GM23338 (cell line): ENCODE measurements around the gene BUB1. TPM values are rescaled to one million over a fixed set of nuclear protein-coding genes. Genes with fewer than 3 reads are reported as not detected.

Experiments
- ATAC-seq: fragments of 200-7000 bp; cut with Tn5 transposase; 3 replicates; pipeline ENCODE4 v1.9.1; 2020
- DNase-seq: peaks from one replicate; pipeline ENCODE4 v3.0.0-alpha.2; 2015; ENCODE audit warnings: low spot score
- H2AFZ ChIP-seq: fragments of 200-600 bp; sonication (generic); 2 replicates; pipeline ENCODE4 v1.8.0; 2016; ENCODE audit warnings: antibody characterized with exemption, mild to moderate bottlenecking, moderate library complexity
- H3F3A ChIP-seq: fragments of 200-600 bp; sonication (generic); replicated peaks from 2 replicates; pipeline ENCODE4 v1.8.0; 2017; ENCODE audit warnings: antibody characterized with exemption, mixed run types, low read depth
- H3K27ac ChIP-seq: fragments of 200-600 bp; sonication (generic); 2 replicates; pipeline ENCODE4 v1.6.1; 2016; ENCODE audit warnings: low read depth
- H3K27me3 ChIP-seq: fragments of 200-600 bp; sonication (generic); 2 replicates; pipeline ENCODE4 v1.8.0; 2016; ENCODE audit warnings: mild to moderate bottlenecking, mixed run types, moderate library complexity; ENCODE audit not compliant: insufficient read depth
- H3K36me3 ChIP-seq: fragments of 200-600 bp; sonication (generic); 2 replicates; pipeline ENCODE4 v1.8.0; 2016; ENCODE audit warnings: mild to moderate bottlenecking; ENCODE audit not compliant: insufficient read depth
- H3K4me1 ChIP-seq: fragments of 200-600 bp; sonication (generic); 2 replicates; pipeline ENCODE4 v1.8.0; 2016; ENCODE audit warnings: mild to moderate bottlenecking, moderate library complexity; ENCODE audit not compliant: insufficient read depth
- H3K4me2 ChIP-seq: fragments of 200-600 bp; sonication (generic); 2 replicates; pipeline ENCODE4 v1.7.1; 2017; ENCODE audit warnings: mixed run types
- H3K4me3 ChIP-seq: fragments of 200-600 bp; sonication (generic); 2 replicates; pipeline ENCODE4 v1.6.1; 2016; ENCODE audit warnings: mixed run types
- H3K79me2 ChIP-seq: fragments of 200-600 bp; sonication (generic); replicated peaks from 2 replicates; pipeline ENCODE4 v1.8.0; 2017; ENCODE audit warnings: mild to moderate bottlenecking; ENCODE audit not compliant: insufficient read depth
- H3K9me2 ChIP-seq: fragments of 200-600 bp; sonication (generic); 2 replicates; pipeline ENCODE4 v1.8.0; 2017; ENCODE audit not compliant: insufficient read depth
- H4K20me1 ChIP-seq: fragments of 200-600 bp; sonication (generic); replicated peaks from 2 replicates; pipeline ENCODE4 v1.8.0; 2017; ENCODE audit warnings: mild to moderate bottlenecking; ENCODE audit not compliant: insufficient read depth
- H3K27ac Mint-ChIP-seq: 2 replicates; pipeline ENCODE4 v1.8.0; 2020; ENCODE audit warnings: inconsistent platforms, mild to moderate bottlenecking, moderate library complexity, mixed read lengths
- H3K27me3 Mint-ChIP-seq: 3 replicates; pipeline ENCODE4 v1.8.0; 2022; ENCODE audit warnings: low read depth, mild to moderate bottlenecking, moderate library complexity, mixed read lengths, inconsistent platforms; ENCODE audit not compliant: insufficient read depth, poor library complexity
- H3K36me3 Mint-ChIP-seq: 3 replicates; pipeline ENCODE4 v1.8.0; 2021; ENCODE audit warnings: low read depth, mild to moderate bottlenecking, inconsistent platforms, moderate library complexity, mixed read lengths
- H3K4me1 Mint-ChIP-seq: 3 replicates; pipeline ENCODE4 v1.8.0; 2020; ENCODE audit warnings: mild to moderate bottlenecking, inconsistent platforms, mixed read lengths
- H3K4me3 Mint-ChIP-seq: 3 replicates; pipeline ENCODE4 v1.8.0; 2021; ENCODE audit warnings: moderate library complexity, mild to moderate bottlenecking, inconsistent platforms, mixed read lengths
- H3K9me3 Mint-ChIP-seq: 3 replicates; pipeline ENCODE4 v1.8.0; 2020; ENCODE audit warnings: moderate library complexity, mild to moderate bottlenecking, inconsistent platforms, mixed read lengths
- EZH2 ChIP-seq: fragments of 200-600 bp; sonication (generic); IDR thresholded peaks from one replicate; pipeline ENCODE4 v1.8.0; 2017; ENCODE audit warnings: antibody characterized with exemption, mild to moderate bottlenecking, low read depth; ENCODE audit not compliant: unreplicated experiment
- EZH2phosphoT487 ChIP-seq: fragments of 200-600 bp; sonication (generic); IDR thresholded peaks from one replicate; pipeline ENCODE4 v1.8.1; 2018; ENCODE audit warnings: antibody characterized with exemption; ENCODE audit not compliant: unreplicated experiment
- JUNB ChIP-seq: IDR thresholded peaks from one replicate; pipeline ENCODE4 v1.6.1; 2016; ENCODE audit warnings: antibody characterized with exemption; ENCODE audit not compliant: unreplicated experiment
- NANOG ChIP-seq: IDR thresholded peaks from 2 replicates; pipeline ENCODE4 v1.6.1; 2016; ENCODE audit warnings: antibody characterized with exemption, borderline replicate concordance
- POLR2AphosphoS5 ChIP-seq: IDR thresholded peaks from 2 replicates; pipeline ENCODE4 v1.6.1; 2016; ENCODE audit warnings: antibody characterized with exemption, low read depth
- STAT1 ChIP-seq: IDR thresholded peaks from one replicate; pipeline ENCODE4 v1.6.1; 2016; ENCODE audit warnings: antibody characterized with exemption; ENCODE audit not compliant: unreplicated experiment
- ZNF114 ChIP-seq: fragments of 250-450 bp; sonication (Bioruptor Pico); IDR thresholded peaks from 2 replicates; pipeline ENCODE4 v1.5.0; 2020; ENCODE audit warnings: mild to moderate bottlenecking, moderate library complexity
- ZNF462 ChIP-seq: fragments of 250-450 bp; sonication (Bioruptor Pico); IDR thresholded peaks from 2 replicates; pipeline ENCODE4 v1.5.0; 2020; ENCODE audit warnings: mild to moderate bottlenecking, moderate library complexity
- polyA plus RNA-seq: library from polyadenylated mRNA; unstranded; fragments of >200 nt; fragmentation: Nextera tagmentation; extraction: Ambion mirVana; gene quantifications from 2 replicates; pipeline ENCODE4 v1.2.1, GENCODE V29; 2016
- total RNA-seq: library from RNA; depleted of rRNA; stranded (reverse); fragments of >200 nt; shearing (Covaris generic); gene quantifications from 2 replicates; pipeline ENCODE4 v1.2.3, GENCODE V29; 2014
- TF ChIP-seq, protein P1 (sequence below): IDR thresholded peaks from one replicate; pipeline ENCODE4 v1.6.1; 2018; ENCODE audit warnings: antibody characterized with exemption; ENCODE audit not compliant: unreplicated experiment
- TF ChIP-seq, protein P2 (sequence below), 2 experiments: fragments of 200-600 bp in 1 of 2; sonication (generic) in 1 of 2; conservative IDR thresholded peaks; 2 replicates each; pipeline versions ENCODE4 v1.5.1 to v1.6.1; 2016 to 2017; ENCODE audit warnings: antibody characterized with exemption in 2 of 2, low read depth in 2 of 2, mild to moderate bottlenecking in 2 of 2, moderate library complexity in 1 of 2

Gene BUB1
- total and polyA plus RNA-seq, 2 experiments from 2014 or later, result 59.4 to 184 TPM

DNA sequence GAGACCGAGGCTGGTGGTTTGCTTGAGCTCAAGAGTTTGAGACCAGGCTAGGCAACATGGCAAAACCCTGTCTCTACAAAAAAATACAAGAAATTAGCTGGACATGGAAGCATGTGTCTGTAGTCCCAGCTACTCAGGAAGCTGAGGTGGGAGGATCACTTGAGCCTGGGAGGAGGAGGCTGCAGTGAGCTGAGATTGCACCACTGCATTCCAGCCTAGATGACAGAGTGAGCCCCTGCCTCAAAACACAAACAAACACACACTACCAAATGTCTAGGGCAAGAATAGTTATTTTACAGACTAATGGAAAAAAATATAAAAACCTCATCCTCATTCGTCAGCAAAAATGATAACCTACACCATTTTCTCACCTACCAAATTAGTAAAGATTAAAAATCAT lies 15.3 kb downstream of the BUB1 start (continued):
- no peak for TF ChIP-seq ZNF462 (CRISPR knock-in tag)
- TF ChIP-seq, protein P1, sequence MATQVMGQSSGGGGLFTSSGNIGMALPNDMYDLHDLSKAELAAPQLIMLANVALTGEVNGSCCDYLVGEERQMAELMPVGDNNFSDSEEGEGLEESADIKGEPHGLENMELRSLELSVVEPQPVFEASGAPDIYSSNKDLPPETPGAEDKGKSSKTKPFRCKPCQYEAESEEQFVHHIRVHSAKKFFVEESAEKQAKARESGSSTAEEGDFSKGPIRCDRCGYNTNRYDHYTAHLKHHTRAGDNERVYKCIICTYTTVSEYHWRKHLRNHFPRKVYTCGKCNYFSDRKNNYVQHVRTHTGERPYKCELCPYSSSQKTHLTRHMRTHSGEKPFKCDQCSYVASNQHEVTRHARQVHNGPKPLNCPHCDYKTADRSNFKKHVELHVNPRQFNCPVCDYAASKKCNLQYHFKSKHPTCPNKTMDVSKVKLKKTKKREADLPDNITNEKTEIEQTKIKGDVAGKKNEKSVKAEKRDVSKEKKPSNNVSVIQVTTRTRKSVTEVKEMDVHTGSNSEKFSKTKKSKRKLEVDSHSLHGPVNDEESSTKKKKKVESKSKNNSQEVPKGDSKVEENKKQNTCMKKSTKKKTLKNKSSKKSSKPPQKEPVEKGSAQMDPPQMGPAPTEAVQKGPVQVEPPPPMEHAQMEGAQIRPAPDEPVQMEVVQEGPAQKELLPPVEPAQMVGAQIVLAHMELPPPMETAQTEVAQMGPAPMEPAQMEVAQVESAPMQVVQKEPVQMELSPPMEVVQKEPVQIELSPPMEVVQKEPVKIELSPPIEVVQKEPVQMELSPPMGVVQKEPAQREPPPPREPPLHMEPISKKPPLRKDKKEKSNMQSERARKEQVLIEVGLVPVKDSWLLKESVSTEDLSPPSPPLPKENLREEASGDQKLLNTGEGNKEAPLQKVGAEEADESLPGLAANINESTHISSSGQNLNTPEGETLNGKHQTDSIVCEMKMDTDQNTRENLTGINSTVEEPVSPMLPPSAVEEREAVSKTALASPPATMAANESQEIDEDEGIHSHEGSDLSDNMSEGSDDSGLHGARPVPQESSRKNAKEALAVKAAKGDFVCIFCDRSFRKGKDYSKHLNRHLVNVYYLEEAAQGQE, result no peak

GRCh38 chr2:110660558-110660957 lies 17.3 kb downstream of the BUB1 start:
- ATAC-seq, result no peak
- no peaks in the 10 kb centered on the region for H3K4me1 ChIP-seq
- H3K27me3 ChIP-seq, result no peaks in the 10 kb centered on the region
- TF ChIP-seq, protein P2, sequence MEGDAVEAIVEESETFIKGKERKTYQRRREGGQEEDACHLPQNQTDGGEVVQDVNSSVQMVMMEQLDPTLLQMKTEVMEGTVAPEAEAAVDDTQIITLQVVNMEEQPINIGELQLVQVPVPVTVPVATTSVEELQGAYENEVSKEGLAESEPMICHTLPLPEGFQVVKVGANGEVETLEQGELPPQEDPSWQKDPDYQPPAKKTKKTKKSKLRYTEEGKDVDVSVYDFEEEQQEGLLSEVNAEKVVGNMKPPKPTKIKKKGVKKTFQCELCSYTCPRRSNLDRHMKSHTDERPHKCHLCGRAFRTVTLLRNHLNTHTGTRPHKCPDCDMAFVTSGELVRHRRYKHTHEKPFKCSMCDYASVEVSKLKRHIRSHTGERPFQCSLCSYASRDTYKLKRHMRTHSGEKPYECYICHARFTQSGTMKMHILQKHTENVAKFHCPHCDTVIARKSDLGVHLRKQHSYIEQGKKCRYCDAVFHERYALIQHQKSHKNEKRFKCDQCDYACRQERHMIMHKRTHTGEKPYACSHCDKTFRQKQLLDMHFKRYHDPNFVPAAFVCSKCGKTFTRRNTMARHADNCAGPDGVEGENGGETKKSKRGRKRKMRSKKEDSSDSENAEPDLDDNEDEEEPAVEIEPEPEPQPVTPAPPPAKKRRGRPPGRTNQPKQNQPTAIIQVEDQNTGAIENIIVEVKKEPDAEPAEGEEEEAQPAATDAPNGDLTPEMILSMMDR (conservative IDR thresholded peaks at IDR 0.05; ENCODE audit: low read depth in 2 of 2), result no peak
- no peak for TF ChIP-seq EZH2
- no peak for TF ChIP-seq EZH2phosphoT487
- TF ChIP-seq, protein P1, result no peak
- TF ChIP-seq JUNB, result no peak
- no peak for TF ChIP-seq NANOG
- no peak for TF ChIP-seq POLR2AphosphoS5
- no peak for TF ChIP-seq STAT1
- TF ChIP-seq ZNF114, result no peak

More at GRCh38 chr2:110660558-110660957, 17.3 kb downstream of the BUB1 start:
- Histone ChIP-seq H3K36me3 (peaks cover 84% of the 10 kb centered on the region), H3K4me2 (no peak overlapping the region), H3K4me3 (no peak overlapping the region), H3K27ac (no peak overlapping the region), H2AFZ (no peak overlapping the region), H3K9me2 (no peaks in the 10 kb centered on the region), H4K20me1 (peaks cover 26% of the 10 kb centered on the region), H3K79me2 (peaks cover 25% of the 10 kb centered on the region), H3F3A (0 out of 2 replicates have a peak, but pooled peaks cover 2% of the 10 kb centered on the region)
- H3K4me1 Mint-ChIP-seq, result no peaks in the 10 kb centered on the region; the same call in 2 of the 3 replicates
- DNase-seq, result no peak
- no peak overlapping the region for H3K4me3 Mint-ChIP-seq
- peaks cover 85% of the 10 kb centered on the region for H3K36me3 Mint-ChIP-seq
- H3K9me3 Mint-ChIP-seq, result no peaks in the 10 kb centered on the region
- H3K27me3 Mint-ChIP-seq, result no peaks in the 10 kb centered on the region
- no peak overlapping the region for H3K27ac Mint-ChIP-seq
